ENCODE results near the gene KDM7A.

Gene KDM7A

GRCh38 chr7:140176811-140177702, at the start of gene KDM7A:
Gene KDM7A, minus strand, starts transcription at chr7:140176983. Its CDS starts 46 bp downstream, at chr7:140176937.
- no peaks in the 10 kb centered on the region for H3K36me3 ChIP-seq (ENCODE audit: control insufficient read depth, low read depth, low read length)
- H3K27ac ChIP-seq (ENCODE audit: low read length): no peak within 1 kb of the TSS
- peak within 1 kb of the TSS; percentile 62 for H3K9ac ChIP-seq (ENCODE audit: low read length)
- peaks cover 22% of the 10 kb centered on the region for H3K27me3 ChIP-seq (ENCODE audit: control insufficient read depth, insufficient read depth, low read length)
- peaks cover 6% of the 10 kb centered on the region for H3K4me1 ChIP-seq (ENCODE audit: control insufficient read depth, low read depth, low read length)
- H3K4me3 ChIP-seq (ENCODE audit: low read length): peak within 1 kb of the TSS; percentile 91
- H3K9me3 ChIP-seq (ENCODE audit: control insufficient read depth, low read depth, low read length): no peaks in the 10 kb centered on the region

- no peaks in the 10 kb centered on the region for H3K36me3 ChIP-seq (ENCODE audit: control insufficient read depth, low read depth, low read length)
- H3K4me3 ChIP-seq (ENCODE audit: low read length): no peak overlapping the region
- no peak overlapping the region for H3K27ac ChIP-seq (ENCODE audit: low read length)
- no peaks in the 10 kb centered on the region for H3K9me3 ChIP-seq (ENCODE audit: control insufficient read depth, low read depth, low read length)
- no peak overlapping the region for H3K9ac ChIP-seq (ENCODE audit: low read length)
- H3K27me3 ChIP-seq (ENCODE audit: control insufficient read depth, insufficient read depth, low read length): peaks cover 10% of the 10 kb centered on the region
- no peaks in the 10 kb centered on the region for H3K4me1 ChIP-seq (ENCODE audit: control insufficient read depth, low read depth, low read length)
Measured at GRCh38 chr7:140225562-140226249, 48.9 kb upstream of the KDM7A start.

- Histone ChIP-seq H3K9me3 (ENCODE audit: control insufficient read depth, low read depth, low read length) (no peaks in the 10 kb centered on the region), H3K27me3 (ENCODE audit: control insufficient read depth, insufficient read depth, low read length) (no peaks in the 10 kb centered on the region), H3K9ac (ENCODE audit: low read length) (no peak overlapping the region), H3K4me1 (ENCODE audit: control insufficient read depth, low read depth, low read length) (no peaks in the 10 kb centered on the region), H3K27ac (ENCODE audit: low read length) (no peak overlapping the region), H3K36me3 (ENCODE audit: control insufficient read depth, low read depth, low read length) (no peaks in the 10 kb centered on the region), H3K4me3 (ENCODE audit: low read length) (no peak overlapping the region)
Measured at GRCh38 chr7:140223515-140224221, 46.9 kb upstream of the KDM7A start.

- Histone ChIP-seq H3K4me1 (ENCODE audit: control insufficient read depth, low read depth, low read length) (no peaks in the 10 kb centered on the region), H3K27ac (ENCODE audit: low read length) (no peak overlapping the region), H3K9me3 (ENCODE audit: control insufficient read depth, low read depth, low read length) (no peaks in the 10 kb centered on the region)
Measured at GRCh38 chr7:140222814-140223213, 46.0 kb upstream of the KDM7A start.

GRCh38 chr7:140219672-140220524, 43.1 kb upstream of the KDM7A start:
- no peak overlapping the region for H3K27ac ChIP-seq (ENCODE audit: low read length)
- no peaks in the 10 kb centered on the region for H3K9me3 ChIP-seq (ENCODE audit: control insufficient read depth, low read depth, low read length)
- H3K9ac ChIP-seq (ENCODE audit: low read length): no peak overlapping the region
- no peaks in the 10 kb centered on the region for H3K36me3 ChIP-seq (ENCODE audit: control insufficient read depth, low read depth, low read length)
- H3K4me3 ChIP-seq (ENCODE audit: low read length): no peak overlapping the region
- H3K4me1 ChIP-seq (ENCODE audit: control insufficient read depth, low read depth, low read length): no peaks in the 10 kb centered on the region
- H3K27me3 ChIP-seq (ENCODE audit: control insufficient read depth, insufficient read depth, low read length): no peaks in the 10 kb centered on the region

More at GRCh38 chr7:140222814-140223213, 46.0 kb upstream of the KDM7A start:
- Histone ChIP-seq H3K4me3 (ENCODE audit: low read length) (no peak overlapping the region), H3K9ac (ENCODE audit: low read length) (no peak overlapping the region), H3K36me3 (ENCODE audit: control insufficient read depth, low read depth, low read length) (no peaks in the 10 kb centered on the region), H3K27me3 (ENCODE audit: control insufficient read depth, insufficient read depth, low read length) (no peaks in the 10 kb centered on the region)

- no peaks in the 10 kb centered on the region for H3K4me1 ChIP-seq (ENCODE audit: control insufficient read depth, low read depth, low read length)
- H3K27ac ChIP-seq (ENCODE audit: low read length): no peak overlapping the region
- no peaks in the 10 kb centered on the region for H3K9me3 ChIP-seq (ENCODE audit: control insufficient read depth, low read depth, low read length)
- H3K36me3 ChIP-seq (ENCODE audit: control insufficient read depth, low read depth, low read length): no peaks in the 10 kb centered on the region
- H3K4me3 ChIP-seq (ENCODE audit: low read length): no peak overlapping the region
- no peak overlapping the region for H3K9ac ChIP-seq (ENCODE audit: low read length)
- H3K27me3 ChIP-seq (ENCODE audit: control insufficient read depth, insufficient read depth, low read length): no peaks in the 10 kb centered on the region
Measured at GRCh38 chr7:140218656-140219055, 41.9 kb upstream of the KDM7A start.

- Histone ChIP-seq H3K27ac (ENCODE audit: low read length) (no peak overlapping the region), H3K4me1 (ENCODE audit: control insufficient read depth, low read depth, low read length) (no peaks in the 10 kb centered on the region), H3K9ac (ENCODE audit: low read length) (no peak overlapping the region)
Measured at GRCh38 chr7:140217750-140218501, 41.1 kb upstream of the KDM7A start.

GRCh38 chr7:140215281-140215680, 38.5 kb upstream of the KDM7A start:
- no peaks in the 10 kb centered on the region for H3K36me3 ChIP-seq (ENCODE audit: control insufficient read depth, low read depth, low read length)
- H3K9ac ChIP-seq (ENCODE audit: low read length): no peak overlapping the region
- no peak overlapping the region for H3K4me3 ChIP-seq (ENCODE audit: low read length)
- H3K9me3 ChIP-seq (ENCODE audit: control insufficient read depth, low read depth, low read length): no peaks in the 10 kb centered on the region
- no peak overlapping the region for H3K27ac ChIP-seq (ENCODE audit: low read length)
- H3K4me1 ChIP-seq (ENCODE audit: control insufficient read depth, low read depth, low read length): no peaks in the 10 kb centered on the region
- H3K27me3 ChIP-seq (ENCODE audit: control insufficient read depth, insufficient read depth, low read length): no peaks in the 10 kb centered on the region

More at GRCh38 chr7:140217750-140218501, 41.1 kb upstream of the KDM7A start:
- Histone ChIP-seq H3K9me3 (ENCODE audit: control insufficient read depth, low read depth, low read length) (no peaks in the 10 kb centered on the region), H3K27me3 (ENCODE audit: control insufficient read depth, insufficient read depth, low read length) (no peaks in the 10 kb centered on the region), H3K36me3 (ENCODE audit: control insufficient read depth, low read depth, low read length) (no peaks in the 10 kb centered on the region), H3K4me3 (ENCODE audit: low read length) (no peak overlapping the region)

GRCh38 chr7:140214075-140214684, 37.4 kb upstream of the KDM7A start:
- Histone ChIP-seq H3K4me1 (ENCODE audit: control insufficient read depth, low read depth, low read length) (no peaks in the 10 kb centered on the region), H3K4me3 (ENCODE audit: low read length) (no peak overlapping the region), H3K27me3 (ENCODE audit: control insufficient read depth, insufficient read depth, low read length) (no peaks in the 10 kb centered on the region), H3K27ac (ENCODE audit: low read length) (no peak overlapping the region), H3K36me3 (ENCODE audit: control insufficient read depth, low read depth, low read length) (no peaks in the 10 kb centered on the region), H3K9me3 (ENCODE audit: control insufficient read depth, low read depth, low read length) (no peaks in the 10 kb centered on the region), H3K9ac (ENCODE audit: low read length) (no peak overlapping the region)

- no peaks in the 10 kb centered on the region for H3K9me3 ChIP-seq (ENCODE audit: control insufficient read depth, low read depth, low read length)
- no peak overlapping the region for H3K4me3 ChIP-seq (ENCODE audit: low read length)
- no peaks in the 10 kb centered on the region for H3K4me1 ChIP-seq (ENCODE audit: control insufficient read depth, low read depth, low read length)
- no peaks in the 10 kb centered on the region for H3K36me3 ChIP-seq (ENCODE audit: control insufficient read depth, low read depth, low read length)
- no peaks in the 10 kb centered on the region for H3K27me3 ChIP-seq (ENCODE audit: control insufficient read depth, insufficient read depth, low read length)
- no peak overlapping the region for H3K9ac ChIP-seq (ENCODE audit: low read length)
- H3K27ac ChIP-seq (ENCODE audit: low read length): no peak overlapping the region
Measured at GRCh38 chr7:140213684-140214074, 36.9 kb upstream of the KDM7A start.

Data from iPS-18a (cell line).